Fibroblast of skin of left biceps (primary cell): ENCODE results near the gene AIP.

Experiments
- DNase-seq, 2 experiments: peaks; one replicate each; pipeline ENCODE4 v3.0.0-alpha.2; 2013; ENCODE audit warnings: low read depth in 2 of 2

The AIP gene

DNA sequence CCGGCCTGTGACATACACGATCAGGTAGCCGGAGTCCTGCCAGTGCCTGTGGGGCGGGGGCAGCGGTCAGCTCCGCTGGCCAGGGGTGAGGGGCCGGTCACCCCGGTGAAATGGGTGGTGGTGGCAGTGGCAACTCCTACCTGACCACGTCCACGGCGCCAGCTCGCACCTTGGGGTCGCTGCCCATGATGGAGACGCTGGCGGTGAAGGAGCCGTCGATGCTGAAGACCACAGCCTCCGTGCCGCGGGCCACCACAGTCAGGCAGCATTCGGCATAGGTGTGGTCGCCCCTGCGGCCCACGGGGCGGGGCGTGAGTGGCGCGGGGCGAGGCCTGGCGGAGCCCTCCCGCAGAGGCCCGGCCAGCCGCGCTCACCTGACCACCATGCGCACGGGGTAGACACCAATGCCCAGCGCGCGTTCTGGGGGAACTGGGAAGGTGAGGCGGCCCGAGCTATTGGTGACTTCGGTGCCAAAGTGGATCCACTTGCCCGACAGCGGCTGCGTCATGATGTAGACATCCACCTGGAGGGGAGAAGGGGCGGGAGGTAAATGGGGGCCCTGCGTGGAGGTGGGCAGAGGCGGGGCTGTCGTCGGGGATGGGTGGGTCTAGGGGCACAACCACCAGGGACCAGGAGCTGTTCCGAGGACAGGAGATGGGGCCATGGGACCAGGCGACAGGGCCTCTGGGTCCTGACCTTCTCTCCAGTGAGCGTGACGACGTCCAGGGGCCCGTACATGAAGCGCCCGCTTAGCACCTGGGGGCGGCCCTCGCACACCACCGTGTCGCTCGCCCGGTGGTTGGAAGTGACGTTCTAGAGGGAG lies 10.9 kb downstream of the AIP start:
- DNase-seq: no peak

DNA sequence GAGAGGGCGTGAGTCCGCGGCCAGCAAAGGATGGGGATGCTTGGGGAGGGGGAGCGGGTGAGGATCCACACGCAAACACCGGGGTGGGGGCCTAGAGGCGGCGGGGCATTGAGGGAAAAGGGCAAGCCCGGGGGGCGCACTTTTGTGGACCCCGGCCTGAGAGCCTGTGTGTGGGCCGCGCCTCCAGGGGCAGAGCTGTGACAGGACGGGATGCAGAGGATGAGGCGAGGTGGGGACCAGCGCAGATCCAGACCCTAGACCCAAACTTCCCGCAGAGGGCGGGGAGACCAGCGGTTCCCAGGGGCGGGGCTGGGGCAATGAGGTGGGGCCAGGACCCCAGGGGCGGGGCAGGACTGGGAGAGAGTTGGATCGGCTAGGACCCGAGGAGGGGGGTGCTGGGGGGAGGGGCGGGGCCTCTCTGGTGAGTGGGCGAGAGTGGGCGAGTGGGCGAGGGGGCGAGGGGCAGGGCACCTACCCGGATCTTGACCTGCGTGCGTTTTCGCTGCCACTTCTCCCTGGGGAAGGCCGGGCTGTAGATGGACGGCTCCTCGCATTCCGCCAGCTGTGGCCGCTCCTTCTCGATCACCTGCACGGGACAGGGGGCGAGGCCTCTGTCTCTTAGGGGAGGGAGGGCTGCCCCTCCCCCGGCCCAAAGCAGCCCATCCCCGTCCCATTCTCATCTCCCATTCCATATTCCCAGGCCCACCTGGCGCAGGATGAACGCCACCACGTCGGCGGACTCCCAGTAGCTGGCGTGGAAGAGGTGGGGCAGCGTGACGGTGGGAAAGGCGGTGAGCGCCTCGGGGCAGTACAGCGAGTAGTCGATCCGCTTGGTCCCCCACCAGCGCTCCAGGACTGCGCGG lies 11.8 kb downstream of the AIP start:
- DNase-seq: no peak

DNA sequence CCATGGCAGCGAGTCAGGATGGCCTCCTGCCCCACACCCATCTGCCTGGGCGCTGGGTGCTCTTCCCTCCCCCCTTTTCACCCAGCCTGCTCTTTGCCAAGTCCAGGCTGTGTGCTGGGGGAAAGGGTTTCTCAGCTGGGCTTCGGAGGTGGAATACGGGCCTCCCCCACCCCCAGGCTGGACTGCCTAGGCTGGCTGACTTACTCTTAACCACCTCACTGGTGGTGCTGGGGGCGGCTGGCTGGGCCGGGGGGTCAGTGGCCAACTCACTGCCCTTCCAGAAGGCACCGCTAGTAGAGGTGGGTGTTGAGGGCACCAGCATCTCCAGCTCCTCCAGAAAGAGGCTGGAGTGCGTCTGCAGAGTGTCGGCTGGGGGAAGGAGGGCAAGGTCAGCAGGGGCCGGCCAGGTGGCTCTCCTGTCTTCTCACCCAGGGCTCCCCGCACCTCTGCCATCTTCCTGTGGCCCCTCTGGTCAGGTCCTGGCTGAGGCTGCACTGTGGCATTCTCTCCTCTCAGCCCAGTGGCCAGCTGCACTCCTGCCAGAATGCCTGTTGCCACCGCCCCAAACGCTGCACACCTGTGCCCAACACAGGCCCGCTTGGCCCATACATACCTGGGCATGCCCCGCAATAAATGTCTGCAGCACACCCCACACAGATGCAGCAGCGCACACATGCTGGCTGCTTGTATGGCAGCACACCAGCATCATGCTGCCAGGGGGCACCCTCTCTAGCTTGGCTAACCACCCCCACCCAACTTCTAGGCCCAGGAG lies 12.6 kb downstream of the AIP start:
- DNase-seq: no peak

DNA sequence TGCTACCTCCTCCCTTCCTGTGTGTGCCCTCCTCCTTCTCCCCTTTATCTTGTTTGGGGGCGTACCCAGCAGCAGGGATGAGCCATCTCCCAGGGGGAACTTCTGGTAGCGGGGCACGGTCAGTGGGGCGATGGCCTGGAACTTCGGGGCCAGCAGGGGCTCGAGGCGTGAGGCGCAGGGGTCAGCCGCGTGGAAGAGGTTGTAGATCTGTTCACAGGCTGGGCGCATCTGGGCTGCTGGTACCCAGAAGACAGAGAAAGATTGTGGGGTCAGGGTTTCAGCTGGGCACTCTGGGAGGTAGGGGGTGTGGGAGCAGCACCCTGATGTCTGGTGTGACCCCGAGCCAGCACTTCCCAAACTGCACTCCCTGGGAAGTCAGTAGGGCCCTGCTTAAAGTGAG lies 13.3 kb downstream of the AIP start:
- no peak for DNase-seq

DNA sequence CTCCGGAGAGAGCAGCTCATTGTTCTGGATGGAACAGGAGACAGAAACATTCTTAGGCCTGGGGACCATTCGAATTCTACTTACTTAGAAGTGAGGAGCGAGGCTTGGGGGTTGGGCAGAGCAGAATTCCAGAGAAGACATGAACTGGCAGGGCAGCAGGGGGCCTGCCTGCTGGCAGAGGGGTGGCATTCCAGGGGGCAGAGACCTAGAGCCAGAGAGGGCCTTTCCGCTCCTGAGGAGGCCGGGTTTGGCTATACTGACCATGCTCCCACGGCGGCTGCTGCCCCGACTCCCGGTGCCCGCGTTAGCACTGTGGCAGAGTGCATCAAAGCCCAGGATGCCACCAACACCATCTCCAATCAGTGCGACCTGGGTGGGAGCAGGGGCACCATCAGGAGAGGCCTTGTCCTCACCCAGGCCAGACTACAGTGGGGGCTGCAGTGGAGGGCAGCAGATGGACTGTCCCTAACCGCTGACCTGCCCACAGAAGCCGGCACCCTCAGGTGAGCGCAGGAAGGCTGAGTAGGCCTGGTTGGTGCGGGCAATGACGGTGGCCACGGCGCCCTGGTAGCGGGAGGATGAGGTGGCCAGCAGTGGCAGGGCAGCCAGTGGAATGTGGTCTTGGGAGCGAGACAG lies 14.9 kb downstream of the AIP start:
- no peak for DNase-seq

DNA sequence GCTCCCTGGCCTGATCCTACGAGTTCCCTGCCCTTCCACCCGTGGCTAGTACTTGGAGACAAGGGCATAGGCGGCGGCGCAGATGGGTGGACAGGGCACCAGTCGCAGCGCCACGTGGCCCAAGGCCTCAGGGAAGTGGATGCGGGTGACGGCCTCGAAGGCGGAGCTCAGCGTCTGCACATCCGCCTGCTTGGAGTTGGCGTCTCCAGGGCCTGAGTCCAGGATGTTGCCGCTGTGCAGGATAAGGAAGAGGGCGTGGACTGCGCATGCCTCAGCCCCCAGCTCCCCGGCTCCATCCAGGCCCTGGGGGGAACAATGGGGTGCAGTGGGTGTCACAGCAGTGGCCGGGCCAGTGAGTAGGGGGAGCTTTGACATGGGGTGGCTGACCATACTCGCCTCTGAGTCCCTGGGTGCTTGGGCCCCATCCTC lies 15.7 kb downstream of the AIP start:
- DNase-seq: no peak

DNA sequence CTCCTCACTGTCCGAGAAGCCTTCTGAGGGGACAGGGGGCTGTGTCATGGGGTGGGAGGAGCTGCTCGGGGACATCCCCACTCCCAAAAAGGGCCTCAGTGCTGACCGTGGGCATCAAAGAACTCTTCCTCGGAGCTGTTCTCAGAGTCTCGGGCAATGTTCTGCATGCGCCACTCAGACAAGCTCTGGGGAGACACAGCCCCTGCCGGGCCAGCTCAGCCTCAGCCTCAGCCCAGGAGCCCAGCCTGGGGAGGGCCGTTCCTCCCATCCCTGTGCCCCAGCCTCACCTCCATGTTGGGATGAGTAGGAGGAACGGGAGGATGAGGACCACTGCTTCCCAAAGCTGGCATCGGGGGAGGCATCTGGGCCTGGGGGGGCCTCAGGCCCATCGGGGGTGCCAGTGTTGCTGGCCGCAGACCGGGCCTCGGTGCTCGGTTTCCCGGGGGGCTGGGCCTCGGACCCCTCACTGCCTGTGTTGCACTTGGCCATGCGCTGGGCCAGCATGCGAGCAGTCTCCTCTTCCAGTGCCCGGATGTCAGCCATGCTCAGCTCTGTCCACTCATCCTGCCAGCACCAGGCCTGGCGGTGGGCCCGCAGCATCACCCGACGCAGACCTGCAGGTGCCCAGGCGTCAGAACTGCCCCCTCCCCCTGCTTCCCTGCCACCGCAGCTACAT lies 17.1 kb downstream of the AIP start:
- no peak for DNase-seq

DNA sequence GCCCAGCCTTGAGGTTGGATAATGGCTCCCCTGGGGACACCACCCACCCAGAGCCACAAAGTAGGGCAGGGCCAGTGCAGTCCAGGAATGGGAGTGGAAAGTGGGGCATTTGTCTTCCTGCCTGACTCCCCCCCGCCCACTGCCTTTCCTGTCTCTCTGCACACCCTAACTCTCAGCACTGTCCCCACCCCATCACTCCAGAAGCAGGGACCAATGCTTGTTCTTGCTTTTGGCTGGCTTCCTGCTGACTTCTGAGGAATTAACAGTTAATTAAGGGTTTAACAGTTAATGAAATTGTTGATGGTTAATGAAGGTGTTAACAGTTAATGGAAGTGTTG lies 17.6 kb downstream of the AIP start:
- DNase-seq: no peak

DNA sequence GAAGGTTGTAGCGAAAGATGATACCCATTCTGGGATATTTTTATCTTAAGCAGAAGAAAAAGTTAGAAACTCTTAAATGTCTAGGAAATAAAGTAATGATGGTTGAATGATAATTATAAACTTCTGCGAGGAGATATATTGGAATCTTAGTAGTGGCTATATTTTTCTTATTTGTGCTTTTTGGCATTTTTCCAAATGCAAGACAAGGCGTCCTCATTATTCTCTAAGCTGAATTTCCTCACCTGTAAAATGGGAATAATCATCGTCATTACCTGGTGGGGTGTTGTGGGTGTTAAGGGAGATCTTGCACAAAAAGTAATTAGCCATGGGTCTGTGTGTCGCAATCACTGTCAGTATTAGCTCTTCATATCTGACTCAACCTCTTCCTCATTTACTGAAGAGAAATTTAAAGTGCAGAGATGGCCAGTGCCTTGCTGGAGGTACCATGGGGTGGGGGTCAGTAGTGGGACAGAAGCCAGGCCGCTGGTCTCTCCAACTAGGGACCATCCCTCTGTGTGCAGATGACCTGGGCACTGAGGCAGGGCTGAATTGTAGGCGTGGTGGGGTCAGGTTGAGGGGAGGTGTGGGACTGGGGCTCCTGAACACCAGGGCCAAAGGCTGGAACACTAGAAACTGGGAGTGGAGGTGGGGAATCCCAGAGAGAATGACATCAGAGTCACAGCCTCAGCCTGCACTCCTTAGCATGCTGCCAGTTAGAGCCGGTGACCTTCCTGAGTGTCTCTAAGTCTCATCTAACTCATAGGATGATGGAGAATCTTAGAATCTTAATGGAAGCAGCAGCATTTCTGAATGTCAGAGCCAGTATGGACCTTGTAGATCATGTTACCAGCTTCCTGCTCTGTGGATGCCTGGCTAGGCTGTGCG lies 18.2 kb downstream of the AIP start:
- DNase-seq: no peak

DNA sequence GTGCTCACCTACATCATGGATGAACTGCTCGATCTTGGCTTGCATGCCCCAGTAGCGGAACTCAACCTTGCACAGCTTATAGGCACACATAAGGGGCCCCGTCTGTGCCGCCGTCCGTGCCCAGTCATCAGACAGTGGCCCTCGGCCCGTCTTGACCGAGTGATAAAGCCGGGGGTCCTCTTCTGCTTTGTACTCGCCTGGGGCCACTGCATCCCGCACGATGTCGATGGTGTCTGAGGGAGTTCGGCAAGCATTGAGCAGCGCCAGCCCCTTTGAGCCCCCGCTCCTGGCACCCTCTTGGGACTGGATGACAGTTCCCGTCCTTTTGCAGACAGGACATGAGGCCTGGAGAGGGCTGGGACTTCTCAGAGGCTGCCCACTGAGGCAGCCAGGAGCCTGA lies 19.0 kb downstream of the AIP start:
- DNase-seq: no peak

DNA sequence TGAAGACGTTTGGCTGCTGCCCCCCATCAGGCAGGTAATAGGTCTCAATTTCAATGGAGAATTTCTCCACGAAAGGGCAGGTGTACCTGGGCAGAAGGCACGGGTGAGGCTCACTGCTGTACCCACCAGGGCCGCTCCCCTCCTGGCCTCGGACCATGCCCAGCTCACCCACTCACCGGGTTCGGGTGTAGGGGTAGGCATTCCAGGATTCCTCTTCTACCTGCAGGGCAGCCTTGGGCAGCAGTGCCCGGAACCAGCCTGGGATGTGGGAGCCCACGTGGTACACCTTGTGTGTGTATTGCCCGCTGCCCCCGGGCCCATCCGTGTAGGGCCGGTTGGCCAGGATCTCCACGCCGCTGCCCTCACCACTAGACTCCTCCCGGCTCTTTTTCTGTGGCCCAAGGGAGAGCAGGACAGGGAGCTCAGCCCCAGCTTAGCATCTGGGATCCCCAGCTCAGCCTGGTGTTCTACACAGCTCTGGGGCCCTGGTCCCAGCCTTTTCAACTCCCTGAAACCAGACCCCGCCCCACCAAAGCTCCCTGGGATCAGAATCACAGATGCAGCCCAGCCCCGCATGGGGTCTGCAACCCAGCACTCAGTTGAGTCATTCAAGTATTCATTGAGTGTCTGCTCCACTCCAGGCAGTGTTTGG lies 19.6 kb downstream of the AIP start:
- no peak for DNase-seq

DNA sequence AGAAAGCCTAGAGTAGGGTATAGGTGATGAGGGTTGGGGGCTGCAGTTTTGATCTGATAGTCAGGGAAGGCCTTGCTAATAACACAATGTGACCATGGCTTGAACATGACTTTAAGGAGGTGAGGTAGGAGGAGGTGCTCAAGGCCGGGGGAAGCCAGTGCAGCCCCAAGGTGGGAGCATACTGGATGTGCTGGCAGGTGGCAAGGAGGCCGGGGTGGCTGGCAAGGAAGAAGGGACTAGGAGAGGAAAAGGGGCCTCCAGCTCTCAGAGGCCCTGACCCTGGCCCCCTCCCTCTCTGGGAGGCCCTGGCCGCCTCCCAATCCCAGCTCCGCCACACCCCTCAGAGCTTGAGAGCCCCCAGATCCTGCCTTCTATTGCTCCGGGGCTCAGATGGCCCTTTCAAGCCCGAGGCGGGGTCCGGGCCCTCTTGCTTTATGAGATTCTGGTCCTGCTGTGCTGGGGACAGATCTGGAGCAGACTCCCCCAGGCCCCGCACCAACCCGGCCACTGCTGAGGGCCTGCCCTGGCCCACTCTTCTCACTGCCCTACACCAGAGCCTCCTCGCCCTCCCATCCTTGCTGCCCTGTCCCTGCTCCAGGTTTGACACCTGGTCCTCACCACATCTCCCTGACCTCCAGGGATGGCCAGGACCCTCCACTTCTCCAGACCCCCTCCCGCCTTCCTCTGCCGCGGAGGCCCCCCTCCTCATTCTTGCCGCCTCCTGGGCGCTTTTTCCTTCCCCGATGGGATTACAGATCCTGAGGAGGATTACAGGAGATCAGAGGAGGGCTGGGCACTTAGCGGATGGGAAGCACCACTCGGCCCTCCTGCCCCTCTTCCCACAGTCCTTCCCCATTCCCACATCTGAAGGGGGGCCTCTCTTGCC lies 20.5 kb downstream of the AIP start:
- DNase-seq: no peak

DNA sequence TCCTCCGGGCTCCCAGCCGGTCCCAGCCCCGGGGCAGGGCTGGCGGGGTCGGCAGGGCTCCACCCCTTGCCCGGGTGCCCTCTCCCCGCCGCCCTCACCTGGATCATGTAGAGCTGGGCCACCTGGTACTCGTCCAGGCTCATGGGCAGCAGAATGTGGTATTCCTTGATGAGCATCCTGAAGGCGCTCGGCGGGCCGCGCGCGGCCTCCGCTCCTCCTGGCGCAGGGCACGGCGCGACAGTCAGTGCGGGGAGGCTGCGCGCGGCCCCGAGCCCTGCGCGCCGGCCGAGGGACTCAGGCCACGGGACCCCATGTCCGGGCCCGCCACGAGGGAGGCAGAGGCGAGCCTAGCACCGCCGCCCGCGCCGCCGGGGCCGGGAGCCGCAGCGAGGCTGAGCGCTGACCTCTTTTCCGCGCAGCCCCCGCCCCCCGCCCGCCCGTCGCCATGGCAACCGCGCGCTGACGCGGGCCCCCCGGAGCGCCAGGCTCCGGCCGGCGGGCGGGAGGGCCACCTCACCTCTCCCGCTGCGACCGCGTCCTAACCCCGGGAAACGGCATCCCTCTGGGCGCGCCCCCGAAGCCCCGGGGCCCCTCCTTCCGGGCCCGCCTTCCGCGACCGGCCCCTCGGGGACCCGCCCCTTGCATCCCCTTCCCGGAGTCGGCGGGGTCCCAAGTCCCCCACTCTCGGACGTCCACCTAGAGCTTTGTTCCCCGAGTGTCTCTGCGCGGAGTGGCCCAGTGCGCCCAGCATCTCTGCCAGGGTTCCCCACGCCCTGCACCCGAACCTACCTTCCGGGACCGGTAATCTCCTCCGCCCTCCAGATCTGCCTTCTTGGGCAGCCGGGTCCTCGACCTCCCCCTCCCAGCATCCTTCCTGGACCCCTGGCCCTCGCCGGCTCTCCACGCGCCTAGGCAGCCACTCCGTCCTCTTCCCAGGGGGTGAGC lies 21.5 kb downstream of the AIP start:
- no peak for DNase-seq

DNA sequence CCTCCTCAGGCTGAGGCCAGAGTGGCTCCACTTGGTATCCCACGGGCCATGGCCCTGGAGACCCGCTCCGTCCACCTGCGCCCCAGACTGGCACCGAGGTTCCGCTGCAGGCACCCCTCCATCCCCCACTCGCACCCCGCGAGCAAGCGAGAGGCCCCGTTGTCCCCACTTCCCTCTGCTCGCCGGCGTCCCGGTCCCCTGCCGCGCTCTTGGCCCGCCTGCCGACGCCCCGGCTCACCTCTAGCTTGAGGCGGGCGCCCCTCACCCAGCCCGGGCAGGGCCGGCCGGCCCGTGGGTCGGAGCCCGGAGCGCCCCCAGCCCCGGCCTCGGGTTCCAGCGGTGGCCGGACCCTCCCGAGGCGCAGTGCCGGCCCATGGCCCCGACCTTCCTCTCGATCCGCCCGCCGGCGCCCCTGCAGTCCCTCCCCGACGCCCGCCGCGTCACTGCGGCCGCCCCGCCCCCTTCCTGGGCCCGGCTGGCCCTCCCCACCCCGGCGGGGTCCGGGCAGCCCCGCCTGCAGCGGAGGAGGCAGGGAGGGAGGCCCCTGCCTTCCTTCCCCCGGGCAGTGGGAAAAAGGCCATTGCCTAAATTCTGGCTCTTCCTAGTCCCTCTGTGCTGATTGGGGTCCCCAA lies 22.2 kb downstream of the AIP start, which contains the start of gene PITPNM1:
Gene PITPNM1 (minus strand): TSS at position 414 of the 632 bp plus-strand sequence. CDS start 1,183 bp downstream, outside the sequence.
- DNase-seq: no peak

DNA sequence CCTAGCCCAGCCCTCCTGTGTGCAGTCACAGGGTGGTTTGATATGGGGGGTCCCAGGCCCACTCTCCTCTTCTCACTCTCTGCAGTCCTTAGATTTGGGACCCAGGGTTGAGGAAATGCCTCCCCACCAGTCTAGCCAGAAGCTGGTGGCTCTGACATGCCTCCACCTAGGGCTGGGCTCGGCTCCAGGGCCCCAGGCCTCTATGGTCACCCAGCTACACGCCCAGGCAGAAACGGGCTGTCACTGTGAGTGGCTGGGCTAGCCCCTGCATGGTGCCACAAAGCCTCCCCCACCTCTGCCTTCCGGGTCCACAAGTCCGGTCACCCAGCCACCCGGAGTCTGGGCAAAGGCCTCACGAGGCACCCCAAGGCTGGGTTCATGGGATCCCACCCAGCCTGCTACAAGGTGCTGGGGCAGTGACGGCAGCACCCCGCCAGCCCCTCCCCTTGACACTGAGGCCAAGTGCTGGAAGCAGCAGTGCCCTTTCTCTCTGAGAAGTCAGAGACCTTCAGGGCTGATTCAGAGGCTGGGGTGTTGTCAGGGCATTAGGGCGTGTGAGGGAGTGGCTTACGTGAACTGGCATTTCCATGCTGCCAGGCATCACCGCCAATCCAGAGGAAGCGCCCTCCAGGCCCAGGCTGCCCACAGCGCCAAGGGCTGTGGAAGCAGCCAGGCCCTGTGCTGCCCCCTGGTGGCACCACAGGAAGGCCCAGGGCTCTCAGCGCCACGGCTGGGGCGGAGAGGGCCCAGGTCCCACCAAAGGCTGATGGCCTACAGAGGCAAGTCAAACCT lies 23.0 kb downstream of the AIP start:
- DNase-seq: peak; percentile 28 to 34

DNA sequence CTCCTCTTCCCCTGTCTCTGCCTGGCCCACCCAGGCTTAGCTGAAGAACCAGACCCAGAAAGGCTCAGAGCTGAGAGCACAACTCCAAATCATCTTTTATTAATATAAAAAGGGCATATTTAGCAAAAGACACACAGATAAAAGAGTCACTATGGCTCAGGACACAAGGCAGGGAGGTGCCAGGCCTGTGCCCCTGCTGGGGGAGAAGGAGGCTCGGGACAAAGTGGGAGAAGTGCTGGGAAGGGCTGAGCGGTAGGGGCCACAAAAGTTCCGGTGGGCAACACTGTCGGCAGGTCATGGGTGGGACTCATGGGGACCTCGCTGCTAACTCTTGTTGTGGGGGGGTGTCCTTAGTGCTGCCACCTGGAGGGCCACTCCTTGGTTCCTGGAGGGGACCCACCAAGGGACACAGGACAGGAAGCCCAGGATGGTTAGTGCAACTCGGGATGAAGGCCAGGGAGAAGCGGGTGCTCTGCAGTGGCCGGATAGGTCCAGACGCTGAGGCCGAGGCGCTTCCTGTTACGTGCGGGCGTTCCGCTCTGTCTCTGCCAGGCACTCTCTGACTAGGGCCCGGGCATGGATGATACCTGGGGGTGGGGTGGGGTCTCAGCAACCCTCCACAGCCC lies 23.7 kb downstream of the AIP start:
- DNase-seq: no peak
